Measurements from ENCODE around the gene TRIP6.
A peak's percentile ranks its signal among the peaks of the same experiment; 100 is the strongest.
"Not testable (repeated sequence)": the region's sequence is repeated elsewhere in the genome, so short reads cannot be mapped to it uniquely, and the experiment has no call there.

TRIP6 gene

GRCh38 chr7:100891568-100892247 lies 24.5 kb downstream of the TRIP6 start:
- DNase-seq, result no peak

GRCh38 chr7:100892364-100893317 lies 25.5 kb downstream of the TRIP6 start:
- no peak for DNase-seq

- no peak for DNase-seq
Measured at GRCh38 chr7:100893318-100893895, 26.2 kb downstream of the TRIP6 start.

- DNase-seq, result no peak
Measured at GRCh38 chr7:100893910-100894721, 26.9 kb downstream of the TRIP6 start.

- peak; percentile 61 for DNase-seq
Measured at GRCh38 chr7:100894860-100895700, 27.9 kb downstream of the TRIP6 start.

GRCh38 chr7:100895701-100895955 lies 28.4 kb downstream of the TRIP6 start, which contains the start of gene ACHE:
Gene ACHE (minus strand): TSS chr7:100895888. CDS start chr7:100894232, 1,656 bp downstream.
- DNase-seq, result no peak

GRCh38 chr7:100895956-100896731 lies 29.0 kb downstream of the TRIP6 start:
- DNase-seq, result peak; percentile 55

GRCh38 chr7:100896732-100897608 lies 29.8 kb downstream of the TRIP6 start:
- peak; percentile 73 for DNase-seq

- no peak for DNase-seq
Measured at GRCh38 chr7:100897772-100898454, 30.7 kb downstream of the TRIP6 start.

- no peak for DNase-seq
Measured at GRCh38 chr7:100899432-100899831, 32.2 kb downstream of the TRIP6 start.

GRCh38 chr7:100900978-100901377 lies 33.8 kb downstream of the TRIP6 start:
- no peak for DNase-seq

GRCh38 chr7:100901921-100902332 lies 34.7 kb downstream of the TRIP6 start:
- DNase-seq, result no peak

GRCh38 chr7:100902638-100903037 lies 35.5 kb downstream of the TRIP6 start:
- DNase-seq, result no peak

- no peak for DNase-seq
Measured at GRCh38 chr7:100908512-100908911, 41.3 kb downstream of the TRIP6 start.

GRCh38 chr7:100910443-100910842 lies 43.3 kb downstream of the TRIP6 start:
- not testable (repeated sequence) for DNase-seq

GRCh38 chr7:100911484-100911883 lies 44.3 kb downstream of the TRIP6 start:
- DNase-seq, result no peak

- no peak for DNase-seq
Measured at GRCh38 chr7:100914208-100914878, 47.2 kb downstream of the TRIP6 start.

- no peak for DNase-seq
Measured at GRCh38 chr7:100914879-100915447, 47.8 kb downstream of the TRIP6 start.
